Stimulated activated CD8-positive, alpha-beta memory T cell treated with anti-CD3 and anti-CD28 coated beads, Interleukin-7, amount 100 ng/mL, for 24 hours (primary cell): ENCODE measurements around the gene FAM13A.

Experiments used
- DNase-seq: peaks from one replicate; pipeline ENCODE4 v3.0.0-alpha.2; 2020; ENCODE audit warnings: low read depth

FAM13A gene

GRCh38 chr4:88718098-88718497 lies 338.9 kb downstream of the FAM13A start:
- DNase-seq, result no peak

- no peak for DNase-seq
Measured at GRCh38 chr4:88713782-88714181, 343.2 kb downstream of the FAM13A start.

GRCh38 chr4:88709989-88710388 lies 347.0 kb downstream of the FAM13A start:
- DNase-seq, result no peak

GRCh38 chr4:88706574-88706973 lies 350.4 kb downstream of the FAM13A start:
- no peak for DNase-seq

GRCh38 chr4:88705805-88706492 lies 351.0 kb downstream of the FAM13A start:
- no peak for DNase-seq

- no peak for DNase-seq
Measured at GRCh38 chr4:88705223-88705622, 351.8 kb downstream of the FAM13A start.

GRCh38 chr4:88702782-88703181 lies 354.2 kb downstream of the FAM13A start:
- DNase-seq, result no peak

GRCh38 chr4:88698519-88698918 lies 358.5 kb downstream of the FAM13A start:
- no peak for DNase-seq

- DNase-seq, result peak; percentile 24
Measured at GRCh38 chr4:88697588-88698329, 359.2 kb downstream of the FAM13A start, which contains the start of gene NAP1L5. NAP1L5 (minus strand) TSS chr4:88697829; CDS start chr4:88697754, 75 bp downstream.

GRCh38 chr4:88697141-88697540 lies 359.8 kb downstream of the FAM13A start:
- DNase-seq, result no peak

GRCh38 chr4:88696630-88697029 lies 360.4 kb downstream of the FAM13A start:
- no peak for DNase-seq

- no peak for DNase-seq
Measured at GRCh38 chr4:88693792-88694191, 363.2 kb downstream of the FAM13A start.

GRCh38 chr4:88690355-88690754 lies 366.6 kb downstream of the FAM13A start:
- no peak for DNase-seq

- DNase-seq, result no peak
Measured at GRCh38 chr4:88681209-88681608, 375.8 kb downstream of the FAM13A start.
